TTC549 (cell line): ENCODE results near the gene C4orf50.
"Not testable (repeated sequence)": the region's sequence is repeated elsewhere in the genome, so short reads cannot be mapped to it uniquely, and the experiment has no call there.

Source experiments
- FAIRE-seq: peaks from 2 replicates; lab custom pipeline; 2012; peaks lifted over from hg19 to GRCh38; lab: Jason Lieb, UNC

C4orf50 gene

DNA sequence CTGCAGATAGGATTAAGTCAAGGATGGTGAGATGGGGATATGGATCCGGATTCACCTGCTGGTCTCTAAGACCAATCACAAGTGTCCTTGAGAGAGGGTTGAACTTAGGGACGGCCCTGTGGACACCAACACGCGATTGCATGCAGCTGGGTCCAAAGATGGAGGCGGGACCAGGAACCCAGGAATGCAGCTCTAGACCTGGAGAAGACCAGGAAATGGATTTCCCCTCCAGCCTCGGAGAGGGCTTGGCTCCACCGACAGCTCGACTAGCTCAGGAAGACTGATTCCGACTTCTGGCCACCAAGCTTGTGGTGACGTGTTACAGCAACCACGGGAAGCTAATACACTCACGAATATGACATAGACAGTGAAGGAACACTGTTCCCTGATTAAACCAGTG lies 4.7 kb downstream of the C4orf50 start:
- no peak for FAIRE-seq

- no peak for FAIRE-seq
Observed at GRCh38 chr4:6012200-6012599, 6.0 kb downstream of the C4orf50 start.

DNA sequence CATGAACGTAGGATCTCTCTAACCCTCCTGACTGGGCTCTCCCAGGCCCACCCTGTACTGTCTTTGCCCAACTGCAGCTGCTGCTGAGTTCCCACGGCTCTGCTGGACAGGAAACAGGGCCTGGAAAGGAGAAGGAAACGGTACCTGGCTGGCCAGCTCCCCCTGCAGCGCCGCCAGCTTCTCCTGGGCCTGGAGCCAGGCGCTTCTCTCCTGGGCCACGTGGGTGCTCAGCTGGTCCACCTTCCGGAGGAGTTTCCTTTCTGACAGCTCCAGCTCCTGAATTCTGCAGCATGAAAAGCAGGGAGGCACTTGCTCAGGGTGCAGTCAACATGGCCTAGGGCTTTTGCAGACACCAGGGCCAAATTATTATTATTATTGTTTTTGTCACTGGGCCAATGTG lies 6.5 kb downstream of the C4orf50 start:
- FAIRE-seq: no peak

DNA sequence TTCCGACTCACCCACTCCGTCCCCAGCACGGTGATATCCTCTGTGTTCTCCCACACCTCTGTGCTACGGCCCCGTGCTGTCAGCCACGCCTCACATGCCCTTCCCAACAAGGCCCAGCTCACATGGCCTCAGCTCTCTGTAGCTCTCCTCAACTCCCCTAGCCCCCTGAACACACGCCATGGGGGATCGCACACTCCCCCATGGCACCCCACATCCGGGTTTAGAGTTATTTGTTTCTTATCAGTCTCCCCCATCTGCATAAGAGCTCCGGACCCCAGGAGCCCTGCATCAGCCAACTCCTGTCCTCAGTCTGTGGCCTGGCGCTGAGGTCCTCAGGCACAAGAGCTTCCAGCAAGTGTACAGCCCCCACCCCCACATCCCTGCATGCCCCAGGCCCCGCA lies 7.0 kb downstream of the C4orf50 start:
- FAIRE-seq: no peak

GRCh38 chr4:6010789-6011188 lies 7.4 kb downstream of the C4orf50 start:
- FAIRE-seq: no peak

GRCh38 chr4:6009452-6009851 lies 8.8 kb downstream of the C4orf50 start:
- no peak for FAIRE-seq

GRCh38 chr4:6008766-6009385 lies 9.4 kb downstream of the C4orf50 start:
- FAIRE-seq: no peak

DNA sequence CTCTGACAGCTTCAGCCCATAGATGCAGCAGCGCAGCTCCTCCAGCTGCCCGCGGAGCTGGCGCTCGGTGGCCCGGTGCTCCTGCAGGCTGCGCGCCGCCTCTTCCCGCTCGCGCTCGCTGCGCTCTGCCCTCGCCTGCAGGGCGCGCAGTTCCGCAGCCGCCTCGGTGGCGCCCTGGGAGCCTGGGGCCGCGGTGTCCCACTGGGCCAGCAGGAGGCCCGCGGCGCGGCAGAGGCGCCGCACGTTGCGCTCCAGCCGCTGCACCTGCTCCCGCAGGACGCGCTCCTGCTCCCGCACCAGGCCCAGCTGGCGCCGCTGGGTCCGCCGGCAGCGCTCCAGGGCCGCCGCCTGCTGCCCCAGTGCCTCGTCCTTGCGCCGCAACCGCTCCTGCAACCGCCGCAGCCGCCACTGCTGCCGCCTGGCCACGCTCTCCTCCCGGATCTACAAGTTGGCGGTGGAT lies 10.1 kb downstream of the C4orf50 start:
- FAIRE-seq: no peak

DNA sequence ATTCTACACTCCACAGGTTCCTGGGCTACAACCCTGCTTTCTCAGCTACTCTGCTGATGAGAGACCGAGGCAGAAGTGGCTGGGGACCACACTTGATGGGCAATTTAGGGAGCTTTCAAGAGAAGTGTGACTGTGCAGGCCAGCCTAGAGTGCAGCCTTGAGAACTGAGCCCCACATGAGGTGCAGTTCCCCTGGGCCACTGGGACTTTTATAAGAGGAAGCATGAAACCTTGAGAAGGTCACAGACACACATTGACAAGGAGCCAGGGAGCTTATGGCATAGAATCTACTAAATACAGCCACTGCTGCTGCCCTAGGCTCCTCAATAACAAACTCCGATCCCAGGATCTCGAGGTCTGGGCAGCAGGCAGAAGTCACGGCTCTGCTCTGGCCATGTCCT lies 13.1 kb downstream of the C4orf50 start:
- no peak for FAIRE-seq

GRCh38 chr4:6003485-6003884 lies 14.7 kb downstream of the C4orf50 start:
- not testable (repeated sequence) for FAIRE-seq

DNA sequence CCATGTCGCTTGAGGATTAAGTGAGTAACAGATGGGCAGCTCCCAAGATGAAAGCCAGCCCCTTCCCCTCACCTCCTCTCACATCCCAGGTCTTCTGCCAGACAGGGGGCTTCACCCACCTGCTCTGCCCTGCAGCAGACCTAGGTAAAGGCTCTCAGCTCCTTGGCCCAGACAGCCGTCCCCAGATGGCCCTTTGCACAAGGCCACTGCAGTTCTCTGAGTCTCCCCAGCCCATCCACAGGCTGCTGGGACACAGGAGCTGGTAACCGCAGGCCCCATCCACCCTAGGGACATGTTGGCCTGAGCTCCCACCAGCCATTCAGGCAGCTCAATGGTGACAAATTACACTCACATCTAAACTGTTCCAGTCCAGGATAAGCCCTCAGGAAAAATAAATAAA lies 15.3 kb downstream of the C4orf50 start:
- FAIRE-seq: no peak

DNA sequence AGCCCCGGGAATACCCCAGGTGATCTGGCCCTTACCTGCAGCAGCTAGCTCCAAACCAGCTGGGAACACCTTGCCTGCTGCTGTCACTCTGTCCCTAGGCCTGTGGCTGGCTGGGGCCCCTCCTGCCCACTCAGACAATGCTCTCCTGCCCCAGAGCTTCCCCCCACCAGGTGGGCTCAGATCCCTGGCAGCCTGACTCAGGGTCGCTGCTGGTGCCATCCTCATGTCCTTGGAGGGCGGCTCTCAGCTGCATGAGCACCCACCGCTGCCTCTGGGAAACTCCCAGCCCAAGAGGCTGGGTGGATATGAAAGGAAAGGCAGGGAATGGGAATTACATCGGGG lies 15.8 kb downstream of the C4orf50 start:
- no peak for FAIRE-seq

- no peak for FAIRE-seq
Observed at GRCh38 chr4:6001680-6002491, 16.3 kb downstream of the C4orf50 start.

- no peak for FAIRE-seq
Observed at GRCh38 chr4:5999830-6000365, 18.3 kb downstream of the C4orf50 start.

DNA sequence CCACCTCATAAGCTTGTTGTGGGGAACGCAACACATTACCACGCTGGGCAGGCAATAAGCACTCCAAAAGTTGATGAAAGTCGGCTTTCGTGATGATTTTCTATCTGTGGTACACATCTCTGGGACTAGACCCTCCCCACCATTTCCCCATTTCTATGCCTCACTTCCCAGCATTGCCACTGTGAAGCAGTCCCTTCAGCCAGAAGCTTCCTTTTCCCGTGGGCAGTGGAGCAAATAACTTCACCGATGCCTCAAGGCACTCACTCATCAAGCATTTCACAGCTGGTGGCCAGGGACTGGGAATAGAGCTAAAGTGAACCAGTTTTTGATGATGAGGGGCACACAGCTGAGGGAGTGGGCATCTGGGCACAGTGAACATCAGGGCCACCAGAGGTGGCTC lies 18.9 kb downstream of the C4orf50 start:
- FAIRE-seq: no peak

- FAIRE-seq: no peak
Observed at GRCh38 chr4:5998333-5998936, 19.8 kb downstream of the C4orf50 start.

DNA sequence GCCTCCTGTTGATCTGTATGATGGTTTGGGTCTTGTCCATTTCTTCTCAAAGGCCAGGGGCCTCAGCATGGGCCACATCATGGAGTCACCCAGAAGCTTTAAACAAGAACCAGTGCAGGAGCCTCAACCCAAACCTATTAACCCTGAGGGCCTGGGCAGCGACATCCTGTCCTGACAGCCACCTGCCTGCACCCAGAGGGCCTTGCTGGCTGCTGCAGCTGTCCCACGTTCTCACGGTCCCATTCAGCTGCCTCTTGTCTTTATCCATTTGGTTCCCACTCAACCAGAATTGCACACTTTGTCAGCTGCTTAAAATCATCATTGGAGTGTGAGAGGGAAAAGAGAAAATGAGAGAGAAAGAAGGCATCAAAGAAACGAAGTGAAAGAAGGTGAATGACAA lies 21.6 kb downstream of the C4orf50 start:
- FAIRE-seq: no peak

DNA sequence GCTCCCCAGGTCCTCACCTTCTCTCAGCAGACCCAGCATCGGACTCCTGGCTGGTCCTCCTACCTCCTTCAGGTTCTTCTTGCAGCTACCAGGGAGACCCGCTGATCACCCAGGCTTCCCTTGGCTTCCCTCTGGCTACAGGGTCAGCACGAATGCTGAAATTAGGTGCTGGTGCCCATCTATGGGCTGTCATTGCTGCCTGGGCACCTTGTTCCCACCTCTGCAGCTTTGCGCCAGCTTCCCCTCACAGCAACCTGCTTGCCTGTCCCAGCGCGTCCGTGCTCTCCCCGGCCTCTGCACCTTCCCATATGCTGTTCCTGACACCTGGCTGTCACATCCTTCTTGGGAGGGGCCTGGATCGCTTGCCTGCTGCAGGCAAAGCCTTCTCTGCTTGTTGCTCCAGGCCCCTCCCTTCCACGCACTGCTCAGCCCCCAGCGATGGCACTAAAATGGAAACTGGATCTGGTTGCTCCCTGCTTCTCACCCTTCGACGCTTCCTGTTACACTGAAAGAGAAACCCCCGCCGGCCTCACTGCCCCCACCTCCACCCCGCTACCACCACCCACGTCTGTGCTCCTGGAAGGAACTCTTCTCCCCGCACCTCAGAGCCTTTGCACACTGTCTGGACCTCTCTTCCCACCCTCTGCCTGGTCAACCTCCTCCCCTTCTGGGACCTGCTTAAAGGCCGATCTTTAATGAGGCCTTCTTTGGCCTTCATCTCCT lies 22.2 kb downstream of the C4orf50 start:
- no peak for FAIRE-seq

DNA sequence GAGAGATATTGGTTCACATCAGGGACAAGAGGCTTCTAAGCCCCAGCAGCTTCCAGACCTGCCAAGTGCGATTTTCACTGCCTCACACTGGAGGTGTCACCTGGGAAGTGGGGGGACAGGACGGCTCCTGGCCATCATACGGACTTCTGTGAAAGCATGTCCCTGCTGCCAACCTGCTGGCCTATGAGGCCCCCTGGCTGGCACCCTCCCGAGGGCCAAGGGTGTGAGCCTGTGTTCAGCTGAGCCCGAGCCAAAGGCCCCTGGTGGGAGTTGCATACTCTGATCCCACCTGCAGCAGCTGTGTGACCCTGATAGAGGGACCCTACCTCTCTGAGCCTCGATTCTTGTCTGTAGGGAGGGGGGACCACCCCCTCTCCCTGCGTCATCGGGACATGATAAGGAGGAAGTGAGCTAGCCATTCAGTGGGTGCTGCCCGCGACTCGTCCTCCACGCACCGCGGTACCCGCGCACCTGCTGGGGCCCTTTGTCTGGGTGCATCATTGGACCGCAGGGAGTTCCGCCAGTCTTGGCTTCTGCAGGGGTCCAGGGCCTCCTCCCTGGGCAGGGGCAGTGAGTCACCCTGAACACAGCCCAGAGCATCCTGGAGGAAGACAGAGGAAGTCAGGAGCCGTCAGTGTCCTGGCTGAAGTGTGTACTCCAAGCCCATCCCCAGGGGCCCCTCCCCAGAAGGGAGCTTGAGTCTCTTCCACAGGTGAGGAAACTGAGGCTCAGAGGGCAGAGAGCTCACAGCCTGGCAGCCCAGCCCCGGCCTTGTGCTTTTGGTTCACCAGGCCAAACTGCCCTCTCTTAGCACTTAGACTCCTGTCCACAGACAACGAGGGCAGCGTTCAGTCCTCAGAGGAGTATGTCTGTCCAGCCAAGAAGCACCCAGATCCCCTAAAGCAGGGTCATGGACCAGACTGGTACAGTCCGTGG lies 24.1 kb downstream of the C4orf50 start:
- no peak for FAIRE-seq

DNA sequence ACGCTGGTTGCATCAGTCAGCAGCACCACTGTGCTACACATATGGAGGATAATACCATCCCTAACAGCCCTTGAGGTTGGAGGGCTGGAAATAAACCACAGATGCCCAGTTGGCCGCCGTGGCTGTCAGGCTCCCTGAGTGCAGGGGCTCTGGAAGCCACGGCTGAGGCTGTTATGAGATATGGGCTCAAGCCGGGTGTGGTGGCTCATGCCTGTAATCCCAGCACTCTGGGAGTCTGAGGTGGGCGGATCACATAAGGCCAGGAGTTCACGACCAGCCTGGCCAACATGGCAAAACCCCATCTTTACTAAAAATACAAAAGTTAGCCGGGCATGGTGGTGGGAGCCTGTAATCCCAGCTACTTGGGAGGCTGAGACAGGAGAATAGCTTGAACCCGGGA lies 24.9 kb downstream of the C4orf50 start:
- not testable (repeated sequence) for FAIRE-seq

DNA sequence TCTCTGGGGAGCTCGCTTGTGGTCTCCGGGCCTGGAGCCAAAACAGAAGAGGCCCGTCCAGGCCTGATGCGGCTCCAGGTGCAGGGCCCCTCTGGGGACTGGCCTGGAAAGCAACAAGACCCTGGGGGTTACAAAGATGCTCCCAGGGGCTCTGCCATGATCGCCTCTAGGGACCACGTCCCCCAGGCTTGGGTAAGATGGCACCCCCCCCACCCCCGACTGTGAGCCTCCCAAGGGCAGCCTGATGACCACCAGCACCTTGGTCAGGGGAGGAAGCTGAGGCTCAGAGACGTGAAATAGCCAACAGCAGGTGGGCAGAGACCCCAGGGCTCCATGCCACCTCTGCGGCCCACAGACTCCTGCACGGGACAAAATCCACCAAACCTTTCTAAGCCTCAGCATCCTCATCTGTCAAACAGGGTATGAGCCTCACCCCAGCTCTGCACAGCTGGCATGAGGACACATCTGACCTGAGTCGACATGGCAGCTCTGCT lies 25.4 kb downstream of the C4orf50 start:
- no peak for FAIRE-seq
